ENCODE measurements around the gene PLCB1.
"Not testable (repeated sequence)": the region's sequence is repeated elsewhere in the genome, so short reads cannot be mapped to it uniquely, and the experiment has no call there.

The PLCB1 gene

DNA sequence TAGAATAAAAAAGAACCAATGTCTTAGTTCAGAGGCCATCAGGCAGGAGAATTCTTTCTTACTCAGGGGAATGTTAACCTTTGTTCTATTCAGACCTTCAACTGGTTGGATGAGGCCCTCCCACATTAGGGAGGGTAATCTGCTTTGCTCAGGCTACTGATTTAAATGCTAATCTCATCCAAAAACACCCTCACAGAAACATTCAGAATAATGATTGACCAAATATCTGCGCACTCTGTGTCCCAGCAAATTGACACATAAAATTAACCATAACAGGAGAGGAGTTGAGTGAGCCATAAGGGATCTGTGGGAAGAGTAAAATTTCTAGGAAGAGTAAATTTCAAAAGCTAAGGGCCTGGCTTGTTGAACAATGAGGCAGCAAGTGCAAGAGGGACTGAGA lies 702.8 kb downstream of the PLCB1 start:
- no peak for DNase-seq (ENCODE audit: low spot score)

DNA sequence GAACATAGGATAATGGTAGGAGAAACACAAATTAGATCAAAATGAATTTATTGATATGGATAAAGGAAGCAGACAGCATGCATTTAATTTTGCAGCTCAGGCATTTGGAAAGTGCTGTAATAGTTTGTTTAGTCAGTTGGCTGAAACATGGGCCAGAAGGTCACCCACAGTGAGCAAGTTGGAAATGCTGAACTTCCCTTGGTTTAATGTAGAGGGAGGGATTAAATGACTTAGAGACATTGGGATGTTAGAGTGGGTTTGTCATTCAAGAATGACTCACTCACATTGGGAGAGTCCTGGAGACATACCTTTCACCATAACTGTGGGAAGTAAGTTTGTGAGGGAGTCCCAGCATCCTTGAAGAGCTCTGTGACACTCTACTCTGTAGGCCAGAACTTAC lies 705.3 kb downstream of the PLCB1 start:
- DNase-seq (ENCODE audit: low spot score): no peak

DNA sequence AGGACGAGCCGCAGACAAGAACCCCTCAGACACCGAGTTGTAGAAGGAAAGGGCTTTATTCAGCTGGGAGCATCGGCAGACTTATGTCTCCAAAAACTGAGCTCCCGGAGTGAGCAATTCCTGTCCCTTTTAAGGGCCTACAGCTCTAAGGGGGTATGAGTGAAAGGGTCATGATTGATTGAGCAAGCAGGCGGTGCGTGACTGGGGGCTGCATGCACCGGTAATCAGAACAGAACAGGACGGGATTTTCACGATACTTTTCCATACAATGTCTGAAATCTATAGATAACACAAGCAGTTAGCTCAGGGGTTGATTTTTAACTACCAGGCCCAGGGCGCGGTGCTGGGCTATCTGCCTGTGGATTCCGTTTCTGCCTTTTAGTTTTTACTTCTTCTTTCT lies 710.5 kb downstream of the PLCB1 start:
- no peak for DNase-seq (ENCODE audit: low spot score)

DNA sequence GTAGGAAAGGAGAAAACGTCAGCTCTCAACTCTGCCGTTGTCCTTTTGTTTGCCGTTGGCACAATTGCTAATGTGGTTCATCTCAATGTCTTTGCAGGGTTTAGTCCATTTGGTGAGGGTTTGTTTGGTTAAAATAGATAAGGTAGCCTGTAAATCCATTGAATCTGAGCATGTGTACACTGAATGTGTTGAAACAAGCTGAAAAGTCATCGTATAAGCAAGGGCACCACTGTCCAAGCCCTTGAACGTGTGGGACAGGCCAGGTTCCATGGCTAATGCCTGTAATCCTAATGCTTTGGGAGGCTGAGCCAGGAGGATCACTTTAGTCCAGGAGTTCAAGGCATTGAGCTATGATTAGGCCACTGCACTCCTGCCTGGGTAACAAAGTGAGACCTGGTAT lies 712.1 kb downstream of the PLCB1 start:
- no peak for DNase-seq (ENCODE audit: low spot score)

DNA sequence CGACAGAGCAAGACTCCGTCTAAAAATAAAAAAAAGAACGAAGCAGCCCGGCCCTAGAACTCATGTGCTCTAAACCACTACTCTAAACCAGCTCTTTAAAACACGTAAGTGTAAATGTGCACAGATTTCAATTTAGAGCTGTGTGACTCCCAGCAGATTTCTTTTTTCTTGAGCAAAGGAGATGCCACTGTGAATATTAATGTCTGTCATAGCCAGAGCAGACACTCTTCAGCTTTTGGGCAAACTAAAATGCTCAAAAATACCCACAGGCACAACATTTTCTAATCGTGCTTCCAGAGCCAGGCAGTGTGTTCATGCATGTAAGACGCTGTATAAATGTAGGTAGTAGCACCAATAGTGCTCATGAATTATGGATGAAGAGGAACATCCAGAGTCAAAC lies 717.9 kb downstream of the PLCB1 start:
- DNase-seq (ENCODE audit: low spot score): no peak

DNA sequence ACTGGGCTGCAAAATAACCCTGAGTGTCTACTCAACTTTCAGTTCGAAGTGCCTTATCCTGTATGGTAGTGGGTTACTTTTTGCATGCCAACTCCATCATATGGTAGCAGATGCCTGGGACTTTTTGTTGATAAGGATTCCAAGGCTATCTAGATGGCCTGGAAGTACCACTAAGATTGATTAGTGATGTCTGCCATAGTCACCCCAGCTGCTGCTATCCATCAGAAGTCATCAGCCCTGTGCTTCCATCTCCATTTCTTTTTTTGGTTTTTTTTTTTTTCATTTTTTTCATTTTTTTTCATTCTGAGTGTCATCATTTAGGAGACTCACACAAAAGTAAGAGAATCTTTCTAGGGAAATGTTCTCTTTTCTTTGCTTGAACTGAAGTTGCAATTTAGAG lies 719.4 kb downstream of the PLCB1 start:
- DNase-seq (ENCODE audit: low spot score): no peak

DNA sequence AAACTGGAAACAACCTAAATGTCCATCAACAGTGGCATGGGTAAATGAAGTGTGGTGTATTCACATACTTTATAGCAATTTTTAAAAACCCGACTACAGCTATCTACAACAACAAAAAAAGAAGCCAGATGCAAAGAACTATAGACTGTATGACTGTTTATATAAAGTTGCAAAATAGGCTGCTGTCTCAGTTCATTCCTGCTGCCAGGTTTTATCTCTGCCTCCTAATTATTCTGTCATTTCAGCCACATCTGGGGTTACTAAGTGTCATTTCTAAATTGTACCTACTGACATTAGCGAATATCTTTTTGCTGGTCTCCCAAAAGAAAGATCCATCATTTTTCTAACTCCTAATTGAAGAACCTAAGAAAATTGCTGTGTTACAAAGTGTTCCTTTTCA lies 719.9 kb downstream of the PLCB1 start:
- DNase-seq (ENCODE audit: low spot score): not testable (repeated sequence)

DNA sequence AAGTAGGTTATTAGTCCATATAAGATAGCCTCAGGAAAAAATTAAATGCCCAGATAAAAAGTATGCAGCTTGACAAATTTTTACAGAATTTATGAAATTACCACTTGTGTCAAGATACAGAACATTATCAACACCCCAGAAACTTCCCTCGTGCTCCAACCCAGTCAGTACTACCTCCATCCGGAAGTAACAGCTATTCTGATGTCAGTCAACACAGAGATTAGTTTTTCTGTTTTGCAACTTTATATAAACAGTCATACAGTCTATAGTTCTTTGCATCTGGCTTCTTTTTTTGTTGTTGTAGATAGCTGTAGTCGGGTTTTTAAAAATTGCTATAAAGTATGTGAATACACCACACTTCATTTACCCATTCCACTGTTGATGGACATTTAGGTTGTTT lies 721.1 kb downstream of the PLCB1 start:
- not testable (repeated sequence) for DNase-seq (ENCODE audit: low spot score)

DNA sequence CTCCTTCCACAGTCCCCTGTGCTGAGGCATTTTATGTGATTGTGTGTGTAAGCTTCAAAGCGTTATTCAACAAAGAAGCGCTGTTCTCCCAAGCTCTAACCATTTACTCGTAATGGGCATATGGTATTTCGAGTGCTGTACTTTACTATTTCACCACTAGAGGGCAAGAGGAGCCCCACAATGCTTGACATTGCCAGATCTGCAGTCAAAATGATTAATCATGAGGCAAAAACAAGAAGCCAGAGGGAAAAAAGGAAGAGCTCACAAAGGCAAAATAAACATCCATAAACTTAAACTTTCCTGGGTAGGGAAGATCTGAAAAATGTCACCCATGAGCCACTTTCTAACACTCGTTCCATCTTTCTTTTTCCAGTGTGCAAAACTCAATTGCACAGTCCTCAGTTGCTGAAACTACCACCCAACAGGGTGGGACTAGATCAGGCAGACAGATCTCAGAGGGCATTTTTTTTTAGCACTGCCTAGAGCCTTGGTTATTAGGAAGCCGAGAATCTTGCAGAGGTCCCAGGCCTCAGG lies 721.8 kb downstream of the PLCB1 start:
- peak; percentile 31 for DNase-seq (ENCODE audit: low spot score)

DNA sequence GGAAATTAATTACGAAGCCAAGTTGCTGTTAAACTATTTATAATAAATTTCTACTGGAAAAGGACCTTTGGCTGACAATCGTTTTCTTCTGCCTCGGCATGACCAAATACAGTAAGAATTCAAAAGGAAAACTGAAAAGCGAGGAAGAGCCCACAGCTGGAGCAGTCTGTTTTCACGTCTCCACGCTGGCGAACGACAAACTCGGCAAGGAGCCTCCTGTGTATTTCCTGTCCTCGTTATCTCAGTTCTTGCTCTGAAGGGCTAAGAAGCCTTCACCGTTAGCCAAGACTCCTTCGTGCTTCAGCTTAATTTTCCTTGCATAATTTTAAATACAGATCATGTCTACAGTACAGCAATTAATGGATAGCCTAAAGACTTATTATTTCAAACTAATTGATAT lies 722.5 kb downstream of the PLCB1 start:
- no peak for DNase-seq (ENCODE audit: low spot score)

DNA sequence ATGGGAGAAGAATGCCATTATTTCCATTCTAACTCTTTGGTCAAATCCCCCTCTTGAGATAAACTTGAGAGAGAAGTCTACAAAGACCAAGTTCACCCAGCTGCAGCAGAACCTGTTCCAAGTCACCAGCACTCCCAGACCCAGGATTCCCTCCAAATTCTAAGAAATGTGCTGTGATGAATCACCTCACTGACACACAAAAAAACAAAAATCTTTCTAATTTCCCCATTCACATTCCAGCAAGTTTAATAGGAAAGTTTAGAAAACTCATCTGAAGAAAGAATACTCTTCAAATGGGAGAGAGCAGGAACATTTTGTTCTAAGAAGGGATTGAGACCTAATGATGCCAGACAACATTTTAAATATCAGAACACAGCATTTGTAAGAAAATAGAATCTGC lies 723.2 kb downstream of the PLCB1 start:
- DNase-seq (ENCODE audit: low spot score): no peak

DNA sequence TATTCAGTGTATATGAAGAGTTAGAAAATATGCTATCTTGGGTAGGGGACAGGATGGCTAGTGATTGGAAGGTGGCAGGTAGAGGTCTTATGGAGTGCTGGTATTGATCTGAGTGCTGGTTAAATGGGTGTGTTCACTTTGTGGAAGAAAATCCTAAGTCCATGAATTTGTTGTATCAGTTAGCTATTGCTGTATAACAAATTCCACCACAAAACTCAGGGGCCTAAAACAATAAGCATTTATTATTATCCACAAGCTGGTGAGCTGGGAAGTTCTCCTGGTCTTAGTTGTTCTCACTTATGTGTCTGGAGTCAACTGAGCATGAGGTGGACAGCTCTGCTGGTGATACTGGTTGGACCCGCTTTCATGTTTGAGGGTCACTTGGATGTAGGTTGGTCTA lies 724.6 kb downstream of the PLCB1 start:
- DNase-seq (ENCODE audit: low spot score): no peak

DNA sequence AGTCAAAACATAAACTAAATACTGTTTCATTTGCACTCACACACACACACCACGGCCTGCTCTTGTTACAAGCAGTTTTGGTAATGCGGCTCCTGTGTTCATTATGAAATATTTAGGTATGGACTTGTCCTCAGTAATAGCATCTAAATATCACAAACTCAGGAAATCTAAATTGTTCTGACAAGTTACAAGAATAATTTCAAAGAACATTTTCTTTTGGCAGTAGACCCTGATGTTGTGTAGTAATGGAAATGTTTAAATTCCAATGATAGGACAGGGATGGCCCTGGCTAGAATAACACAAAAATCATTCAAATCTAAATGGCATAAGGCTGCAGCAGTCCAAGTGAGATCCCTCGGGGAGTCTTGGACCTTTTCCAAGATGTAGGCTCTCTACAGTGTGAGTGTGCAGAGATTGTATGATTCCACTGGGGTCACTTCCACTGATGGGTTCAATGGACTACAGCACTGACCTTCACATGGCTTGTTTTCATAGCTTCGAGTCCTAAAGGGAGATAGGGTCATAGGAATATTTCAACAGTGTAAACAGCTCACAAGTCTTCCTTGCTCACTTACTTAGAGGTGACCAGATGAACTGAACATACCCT lies 726.2 kb downstream of the PLCB1 start:
- DNase-seq (ENCODE audit: low spot score): no peak

DNA sequence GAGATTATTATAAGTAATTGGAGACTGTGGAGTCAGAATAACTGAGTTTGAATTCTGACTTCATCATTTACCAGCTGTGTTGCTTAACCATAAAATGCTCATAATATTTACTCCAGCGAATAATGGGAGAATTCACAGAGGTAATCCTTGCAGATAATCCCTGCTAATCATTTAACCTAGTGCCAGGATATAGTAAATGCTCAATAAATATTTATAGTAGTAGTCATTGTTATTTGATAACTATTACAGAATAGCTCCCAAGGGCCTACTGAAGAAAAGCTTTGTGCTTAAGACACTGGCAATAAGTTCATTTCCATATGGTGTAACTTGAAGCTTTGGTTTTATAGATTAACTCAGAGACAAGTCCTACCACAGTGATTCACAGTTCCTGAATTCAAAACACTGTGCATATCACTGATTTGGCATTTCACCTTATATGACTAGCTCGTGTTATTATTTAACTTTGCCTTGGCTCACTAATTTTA lies 728.0 kb downstream of the PLCB1 start:
- no peak for DNase-seq (ENCODE audit: low spot score)

DNA sequence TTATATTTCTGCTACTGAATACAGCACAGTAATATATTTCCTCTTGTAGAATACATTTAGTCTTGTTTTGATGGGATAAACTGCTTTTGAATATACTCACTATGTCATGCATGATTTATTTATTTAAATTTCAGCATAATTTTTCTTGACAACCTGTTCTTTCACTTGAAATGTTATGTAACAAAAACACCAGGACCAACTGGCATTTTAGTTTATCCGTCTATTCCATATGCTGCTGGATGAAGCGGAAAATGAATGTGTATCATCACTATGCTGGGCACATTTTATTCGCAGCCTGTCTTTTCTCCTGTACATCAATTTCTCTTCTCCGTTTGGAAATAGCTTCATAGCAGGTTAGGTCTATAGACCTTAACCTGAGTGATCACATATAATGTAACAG lies 730.0 kb downstream of the PLCB1 start:
- no peak for DNase-seq (ENCODE audit: low spot score)

DNA sequence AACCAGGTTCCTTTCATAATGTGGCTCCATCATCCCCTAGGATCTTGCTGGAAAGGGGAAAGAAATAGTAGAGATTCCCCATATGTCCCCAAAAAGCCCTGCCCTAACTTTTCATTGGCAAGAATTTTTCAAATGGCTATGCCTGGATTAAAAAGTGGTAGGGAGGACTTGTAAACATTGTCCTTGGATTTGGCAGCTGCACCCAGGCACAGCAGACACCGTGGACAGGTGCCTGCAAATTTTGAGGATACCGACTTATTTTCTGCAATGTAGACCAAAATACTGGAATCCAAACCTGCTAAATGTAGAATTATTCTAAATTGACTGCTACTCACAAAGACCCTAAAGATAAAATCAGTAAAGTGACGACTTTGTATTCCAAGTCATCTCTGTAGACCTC lies 733.6 kb downstream of the PLCB1 start:
- DNase-seq (ENCODE audit: low spot score): no peak

DNA sequence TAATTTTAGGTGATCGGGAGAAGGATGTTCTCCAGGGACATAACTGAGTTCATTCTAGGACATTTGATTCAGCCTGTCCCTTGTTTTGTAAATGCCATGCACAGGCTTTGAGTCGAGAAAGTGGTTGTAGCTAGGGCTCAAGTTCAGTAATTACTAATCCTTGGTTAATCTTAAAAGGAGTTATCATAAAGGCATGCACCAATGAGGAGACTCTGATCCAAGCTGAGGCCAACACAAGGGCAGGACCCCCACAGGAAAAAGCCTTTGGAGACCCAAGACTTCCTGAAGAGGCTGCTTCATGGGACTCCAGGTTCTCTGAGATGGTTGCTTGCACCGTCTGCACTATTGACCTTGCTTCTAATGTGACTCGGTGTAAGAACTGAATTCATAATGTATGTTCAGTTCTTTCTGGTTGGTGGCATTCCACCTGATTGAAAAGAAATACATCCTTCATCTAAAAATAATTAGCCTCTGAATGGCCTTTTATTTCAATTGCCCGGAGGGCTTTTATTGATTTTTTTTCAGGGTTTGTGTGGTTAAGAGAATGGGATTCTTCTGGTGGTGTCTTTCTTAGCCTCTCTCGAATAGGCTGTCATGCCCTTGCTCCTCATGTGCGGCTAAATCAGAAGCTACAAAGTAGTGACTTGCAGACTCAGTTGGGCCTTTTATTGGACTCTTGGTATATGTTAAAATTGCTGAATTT lies 735.1 kb downstream of the PLCB1 start:
- DNase-seq (ENCODE audit: low spot score): no peak

DNA sequence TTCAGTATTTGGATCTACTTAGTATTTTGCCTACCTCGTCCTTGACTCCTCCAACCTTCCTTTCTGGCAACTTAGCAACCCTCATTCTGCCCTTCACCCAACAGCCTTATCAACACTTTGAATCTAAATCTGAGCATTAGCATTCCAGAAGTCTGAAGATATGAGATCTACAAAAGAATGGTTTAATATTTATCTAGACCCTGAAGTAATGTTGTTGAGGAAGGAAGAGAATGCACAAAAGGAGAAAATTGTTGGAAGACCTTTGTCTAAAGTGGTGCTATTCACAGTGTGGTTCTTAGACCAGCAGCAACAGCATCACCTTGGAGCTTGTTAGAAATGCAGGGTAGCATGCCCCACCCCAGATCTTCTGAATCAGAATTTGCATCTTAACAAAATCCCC lies 738.6 kb downstream of the PLCB1 start:
- no peak for DNase-seq (ENCODE audit: low spot score)

DNA sequence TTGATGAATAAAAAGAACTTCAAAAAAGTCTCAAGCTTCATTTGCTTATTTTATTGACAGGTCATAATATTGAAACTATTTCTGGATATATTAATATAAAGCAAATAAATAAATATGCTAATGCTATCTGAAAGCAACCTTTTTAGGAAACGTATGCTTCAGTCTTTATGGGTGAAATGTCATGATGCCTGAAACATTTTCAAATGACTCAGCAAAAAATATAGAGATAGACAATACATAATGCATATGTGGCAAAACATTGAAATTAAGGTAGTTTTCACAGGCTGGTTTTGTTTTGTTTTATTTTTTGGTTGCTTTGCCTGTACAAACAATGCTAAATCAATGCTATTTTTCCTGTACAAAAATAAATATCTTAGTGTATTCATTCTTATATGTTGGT lies 742.4 kb downstream of the PLCB1 start:
- no peak for DNase-seq (ENCODE audit: low spot score)

DNA sequence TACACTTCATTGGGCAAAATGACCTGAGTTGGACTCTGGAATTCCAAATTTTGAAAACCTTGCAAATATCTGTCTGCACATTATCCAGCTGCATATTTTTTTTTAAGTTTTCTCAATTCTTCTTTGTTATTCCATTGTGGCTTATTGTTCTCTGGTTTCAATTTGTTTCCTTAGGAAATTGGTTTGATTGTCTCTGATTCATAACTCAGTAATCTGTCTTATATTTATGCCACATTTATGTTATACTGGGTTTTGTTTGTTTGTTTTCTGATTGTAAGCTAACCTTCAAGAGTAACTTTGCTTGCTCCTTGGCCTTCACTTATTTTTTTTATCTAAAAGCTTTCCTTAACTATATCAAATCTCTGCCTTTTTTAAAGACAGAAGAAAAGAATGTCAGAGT lies 743.5 kb downstream of the PLCB1 start:
- DNase-seq (ENCODE audit: low spot score): no peak

DNA sequence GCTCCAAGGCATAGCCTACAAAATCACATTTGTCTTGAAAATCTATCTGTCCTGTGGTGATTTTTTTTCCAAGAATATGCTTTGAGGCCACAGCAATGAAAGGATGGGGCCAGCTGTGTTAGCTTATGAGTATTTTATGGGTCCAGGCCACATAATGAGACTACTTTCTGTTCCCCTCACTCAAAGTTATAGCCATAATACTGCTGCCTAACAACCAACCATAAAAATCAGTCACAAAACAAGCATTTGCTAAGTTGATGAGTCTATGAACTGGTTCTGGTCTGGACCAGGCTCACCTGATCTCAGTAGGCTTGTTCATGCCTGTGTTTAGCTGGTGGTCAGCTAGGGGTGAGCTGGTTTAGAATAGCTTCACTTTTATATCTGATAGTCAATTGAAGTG lies 744.3 kb downstream of the PLCB1 start:
- no peak for DNase-seq (ENCODE audit: low spot score)

DNA sequence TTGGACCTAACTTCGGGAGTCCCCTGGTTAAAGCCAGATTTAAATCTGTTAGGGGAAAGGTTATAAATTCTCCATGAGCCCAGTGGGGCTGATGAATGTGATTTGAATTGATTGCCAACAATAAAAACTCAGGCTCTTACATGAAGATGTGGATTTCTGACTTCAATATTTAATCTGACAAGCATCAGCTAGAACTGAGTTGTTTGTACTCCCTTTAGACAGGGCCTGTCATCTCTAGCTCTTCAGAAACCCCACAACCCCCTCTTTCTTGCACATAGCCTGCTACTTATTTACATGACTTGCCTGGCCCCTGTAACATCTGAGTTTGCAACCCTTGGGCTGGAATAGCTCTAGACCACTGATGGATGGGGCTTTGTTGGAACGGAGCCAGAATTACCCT lies 745.2 kb downstream of the PLCB1 start:
- no peak for DNase-seq (ENCODE audit: low spot score)

DNA sequence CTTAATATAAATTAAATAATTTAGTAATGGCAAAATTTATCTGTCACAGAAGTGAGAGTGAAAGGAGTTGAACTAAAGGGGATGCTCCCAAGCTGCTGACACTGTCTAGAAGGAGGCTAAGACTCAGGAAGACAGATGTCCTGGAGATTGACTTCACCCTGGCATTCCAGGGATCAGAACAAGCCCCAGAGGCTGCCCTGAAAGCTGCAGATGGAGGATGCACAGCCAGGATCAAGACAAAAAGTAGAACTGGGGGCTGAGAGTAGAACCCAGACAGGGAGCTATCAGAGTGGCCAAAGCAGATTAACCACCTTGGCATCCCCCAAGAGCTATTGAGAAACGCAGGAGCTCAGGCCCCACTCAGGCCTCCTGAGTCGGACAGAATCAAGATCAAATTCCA lies 747.6 kb downstream of the PLCB1 start:
- no peak for DNase-seq (ENCODE audit: low spot score)
